ENCODE data around the gene PNMA8A. TPM values are rescaled to one million over a fixed set of nuclear protein-coding genes. Genes with fewer than 3 reads are reported as not detected.

PNMA8A gene
- total RNA-seq, 2 donors from 2014 or later, result 4.3 to 6.5 TPM

DNA sequence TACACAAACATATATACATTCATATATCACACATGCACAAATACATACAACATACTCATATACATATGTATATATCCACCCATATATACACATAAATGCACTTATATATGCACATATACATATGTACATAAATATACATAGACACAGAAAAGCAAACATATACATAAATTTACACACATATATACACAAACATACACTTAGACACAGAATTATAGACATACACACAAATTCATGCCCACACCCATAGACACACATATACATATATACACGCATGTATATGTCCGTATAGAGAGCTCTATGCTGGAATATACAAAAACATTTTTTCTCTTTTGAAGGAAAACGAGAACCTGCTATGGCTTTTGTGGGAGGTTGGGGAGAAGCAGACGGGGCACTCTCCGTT, 20.6 kb downstream of the PNMA8A start:
- DNase-seq (no peak), ATAC-seq (no peak)
- Histone ChIP-seq H3K36me3 (replicated peaks in 1 of 2; ENCODE audit: insufficient read depth in 1 of 2, low read depth in 2 of 2) (no peaks in the 10 kb centered on the region), H3K27me3 (no peaks in the 10 kb centered on the region), H3K27ac (no peak overlapping the region), H3K4me3 (no peak overlapping the region), H3K4me1 (peaks cover 17% of the 10 kb centered on the region), H3K9me3 (no peaks in the 10 kb centered on the region)
- TF ChIP-seq POLR2A (IDR thresholded peaks at IDR 0.05) (no peak), CTCF (IDR thresholded peaks at IDR 0.05) (no peak)
- intact Hi-C loops (cut with DNase I), result no loop called here
- 83 to 90% methylated on average over 5 of the region's 5 CpGs for WGBS, 2 donors

DNA sequence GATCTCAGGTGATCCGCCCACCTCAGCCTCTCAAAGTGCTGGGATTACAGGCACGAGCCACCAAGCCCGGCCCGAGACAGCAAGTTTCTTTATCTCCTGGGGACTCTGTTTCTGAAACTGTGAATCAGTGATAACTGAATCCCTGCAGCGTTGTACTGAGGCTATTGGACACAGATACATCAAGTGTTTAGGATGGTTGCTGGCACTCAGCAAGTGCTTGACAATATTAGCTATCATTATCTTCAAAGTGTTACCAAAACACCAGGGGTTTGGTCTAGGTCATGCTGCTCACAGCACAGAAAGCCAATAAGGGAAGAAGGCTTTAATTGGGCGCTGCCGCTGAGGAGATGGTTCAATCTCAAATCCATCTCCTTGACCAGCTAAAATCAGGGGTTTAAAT, 22.1 kb downstream of the PNMA8A start:
- Histone ChIP-seq H3K27me3 (no peaks in the 10 kb centered on the region), H3K4me3 (no peak overlapping the region), H3K4me1 (peaks cover 17% of the 10 kb centered on the region), H3K9me3 (no peaks in the 10 kb centered on the region), H3K36me3 (replicated peaks in 1 of 2; ENCODE audit: insufficient read depth in 1 of 2, low read depth in 2 of 2) (no peaks in the 10 kb centered on the region), H3K27ac (no peak overlapping the region)
- intact Hi-C loops (cut with DNase I), result no loop called here
- WGBS, 2 donors, result 59 to 71% methylated on average over 7 of the region's 7 CpGs
- no peak for ATAC-seq
- no peak for DNase-seq
- TF ChIP-seq CTCF (IDR thresholded peaks at IDR 0.05) (no peak), POLR2A (IDR thresholded peaks at IDR 0.05) (no peak)

DNA sequence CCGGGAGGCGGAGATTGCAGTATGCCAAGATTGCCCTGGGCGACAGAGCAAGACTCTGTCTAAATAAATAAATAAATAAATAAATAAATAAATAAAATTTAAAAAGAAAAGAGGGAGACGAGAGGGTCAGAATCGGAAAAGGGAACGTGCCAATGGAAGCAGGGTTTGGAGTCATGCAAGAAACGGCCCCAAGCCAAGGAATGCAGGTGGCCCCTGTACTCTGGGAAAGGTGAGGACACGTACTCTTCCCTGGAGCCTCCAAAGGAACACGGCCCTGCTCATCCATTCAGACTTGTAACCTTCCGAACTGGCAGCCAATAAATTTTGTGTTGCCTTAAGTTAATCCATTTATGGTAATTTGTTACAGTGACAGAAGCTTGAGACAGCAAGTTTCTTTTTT, 22.8 kb downstream of the PNMA8A start:
- intact Hi-C loops (cut with DNase I), result no loop called here
- DNase-seq (no peak), ATAC-seq (no peak)
- WGBS, 2 donors, result 82 to 88% methylated on average over 10 of the region's 10 CpGs
- Histone ChIP-seq H3K4me3 (no peak overlapping the region), H3K4me1 (peaks cover 20% of the 10 kb centered on the region), H3K9me3 (no peaks in the 10 kb centered on the region), H3K27ac (no peak overlapping the region), H3K27me3 (no peaks in the 10 kb centered on the region), H3K36me3 (replicated peaks in 1 of 2; ENCODE audit: insufficient read depth in 1 of 2, low read depth in 2 of 2) (no peaks in the 10 kb centered on the region)
- TF ChIP-seq POLR2A (IDR thresholded peaks at IDR 0.05) (no peak), CTCF (IDR thresholded peaks at IDR 0.05) (no peak)

DNA sequence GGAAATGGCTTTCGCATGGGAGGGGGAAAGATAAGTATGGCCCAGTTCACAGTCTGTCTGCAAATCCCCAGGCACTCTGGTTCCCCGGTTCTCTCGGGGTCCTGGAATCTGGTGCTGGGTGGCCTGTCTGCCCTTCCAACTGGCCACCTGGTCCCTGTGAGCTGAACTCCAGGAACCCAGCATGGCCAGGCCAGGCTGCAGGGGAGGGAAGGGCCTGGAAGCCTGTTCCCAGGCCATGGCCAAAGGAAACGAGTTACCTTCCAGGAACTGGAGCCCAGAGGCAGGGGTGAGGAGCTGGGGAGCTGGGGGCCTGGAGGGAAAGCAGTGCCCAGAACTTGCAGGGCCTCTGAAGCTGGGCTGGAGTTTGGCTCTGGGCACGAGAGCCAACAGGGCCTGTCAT, 23.5 kb downstream of the PNMA8A start:
- H3K9me3 ChIP-seq, result no peaks in the 10 kb centered on the region
- no peak overlapping the region for H3K4me3 ChIP-seq
- WGBS, 2 donors, result 76 to 86% methylated on average over 4 to 5 of the region's 5 CpGs
- no peak overlapping the region for H3K27ac ChIP-seq
- DNase-seq (no peak), ATAC-seq (no peak)
- no peak for TF ChIP-seq POLR2A (IDR thresholded peaks at IDR 0.05)
- TF ChIP-seq CTCF (IDR thresholded peaks at IDR 0.05), result no peak
- H3K36me3 ChIP-seq (replicated peaks in 1 of 2; ENCODE audit: insufficient read depth in 1 of 2, low read depth in 2 of 2), result no peaks in the 10 kb centered on the region
- H3K27me3 ChIP-seq, result no peaks in the 10 kb centered on the region
- peaks cover 28% of the 10 kb centered on the region for H3K4me1 ChIP-seq
- intact Hi-C loops (cut with DNase I), result no loop called here

GRCh38 chr19:46447006-46447405, 24.4 kb downstream of the PNMA8A start:
- no peaks in the 10 kb centered on the region for H3K9me3 ChIP-seq
- peaks cover 33% of the 10 kb centered on the region for H3K4me1 ChIP-seq
- no peaks in the 10 kb centered on the region for H3K36me3 ChIP-seq (replicated peaks in 1 of 2; ENCODE audit: insufficient read depth in 1 of 2, low read depth in 2 of 2)
- intact Hi-C loops (cut with DNase I), result no loop called here
- WGBS, 2 donors, result 37 to 50% methylated on average over 3 of the region's 3 CpGs
- no peak for TF ChIP-seq POLR2A (IDR thresholded peaks at IDR 0.05)
- TF ChIP-seq CTCF (IDR thresholded peaks at IDR 0.05), result no peak
- H3K27ac ChIP-seq, result no peak overlapping the region
- ATAC-seq (no peak), DNase-seq (no peak)
- H3K4me3 ChIP-seq, result no peak overlapping the region
- H3K27me3 ChIP-seq, result no peaks in the 10 kb centered on the region
